Esophagus squamous epithelium (tissue), 5 donors: ENCODE data around the gene B4GAT1. TPM values are rescaled to one million over a fixed set of nuclear protein-coding genes. Genes with fewer than 3 reads are reported as not detected.

Experiments used
- DNase-seq: peaks from one replicate; lab custom pipeline; 2025; lab: John Stamatoyannopoulos, UW
- H3K27ac ChIP-seq, 4 donors: fragments of 200-600 bp; sonication (generic); one replicate each; pipeline ENCODE4 v1.5.1; 2016 to 2019; ENCODE audit warnings: mild to moderate bottlenecking in 1 of 4
- H3K27me3 ChIP-seq, 4 donors: fragments of 200-600 bp; sonication (generic); 1 replicate in 3 of 4; 2 replicates in 1 of 4; pipeline versions ENCODE4 v1.5.1 to v1.6.0; 2017 to 2021; ENCODE audit warnings: antibody characterized with exemption in 1 of 4
- H3K36me3 ChIP-seq, 3 donors: fragments of 200-600 bp; sonication (generic); one replicate each; pipeline ENCODE4 v1.5.1; 2016 to 2019
- H3K4me1 ChIP-seq, 3 donors: fragments of 200-600 bp; sonication (generic); one replicate each; pipeline ENCODE4 v1.5.1; 2017 to 2019
- H3K4me3 ChIP-seq, 4 donors: fragments of 200-600 bp; sonication (generic); 1 replicate in 3 of 4; 2 replicates in 1 of 4; pipeline ENCODE4 v1.5.1; 2016 to 2019; ENCODE audit warnings: mild to moderate bottlenecking in 2 of 4, moderate library complexity in 1 of 4
- H3K9me3 ChIP-seq, 3 donors: fragments of 200-600 bp; sonication (generic); one replicate each; pipeline ENCODE4 v1.5.1; 2016 to 2019
- CTCF ChIP-seq, 6 experiments: fragments of 450-650 bp in 4 of 6; fragments of 200-600 bp in 2 of 6; sonication (generic) in 2 of 6; IDR thresholded peaks; one replicate each; pipeline ENCODE4 v1.5.1; 2016 to 2019; ENCODE audit warnings: antibody characterized with exemption in 6 of 6, mild to moderate bottlenecking in 4 of 6, moderate library complexity in 4 of 6
- POLR2A ChIP-seq, 4 donors: fragments of 450-650 bp; IDR thresholded peaks; one replicate each; pipeline ENCODE4 v1.6.1; 2017; ENCODE audit warnings: antibody characterized with exemption in 4 of 4, mild to moderate bottlenecking in 4 of 4, moderate library complexity in 3 of 4
- WGBS, 2 donors: methylation state at CpG; one replicate each; pipeline ENCODE4 v1.1.5; 2018; 5-methylcytosine and 5-hydroxymethylcytosine counted together
- intact Hi-C: fragments of 100-400 bp; cut with DNase I; formaldehyde crosslinking; loops from one replicate; pipeline ENCODE4 v1.15.0; 2022
- total RNA-seq, 4 donors: library from RNA; depleted of rRNA; stranded (reverse); fragments of >200 nt; gene quantifications; one replicate each; pipeline ENCODE4 v1.1.0, GENCODE V29; 2016
- donor health status: DM: yes; HTN: yes; CAD: no.

The B4GAT1 gene
- total RNA-seq, 4 donors from 2014 or later, result 6.8 to 24.0 (median 11.3) TPM

GRCh38 chr11:66331542-66332370 lies 15.7 kb downstream of the B4GAT1 start:
- intact Hi-C loops, result no loop called here
- TF ChIP-seq POLR2A (IDR thresholded peaks at IDR 0.05) (no peak), CTCF (IDR thresholded peaks at IDR 0.05) (no peak)
- DNase-seq, result no peak
- Histone ChIP-seq H3K36me3 (peaks cover 11 to 34% (median 20%) of the 10 kb centered on the region in 3 donors), H3K4me3 (no peak overlapping the region), H3K27me3 (no peaks in the 10 kb centered on the region), H3K27ac (no peak overlapping the region), H3K9me3 (no peaks in the 10 kb centered on the region), H3K4me1 (peaks cover 40 to 60% (median 45%) of the 10 kb centered on the region in 3 donors)
- 80 to 94% methylated on average over 3 to 10 of the region's 12 CpGs for WGBS, 2 donors

GRCh38 chr11:66330931-66331330 lies 16.5 kb downstream of the B4GAT1 start:
- H3K27me3 ChIP-seq, result no peaks in the 10 kb centered on the region
- H3K4me1 ChIP-seq, result peaks cover 38 to 60% (median 48%) of the 10 kb centered on the region in 3 donors
- H3K36me3 ChIP-seq, result peaks cover 11 to 34% (median 20%) of the 10 kb centered on the region in 3 donors
- H3K9me3 ChIP-seq, result no peaks in the 10 kb centered on the region
- TF ChIP-seq POLR2A (IDR thresholded peaks at IDR 0.05) (no peak), CTCF (IDR thresholded peaks at IDR 0.05) (no peak)
- no peak overlapping the region for H3K27ac ChIP-seq
- intact Hi-C loops, result no loop called here
- WGBS, 2 donors, result 61 to 63% methylated on average over 7 to 8 of the region's 10 CpGs
- DNase-seq, result no peak
- no peak overlapping the region for H3K4me3 ChIP-seq

GRCh38 chr11:66329165-66329673 lies 18.2 kb downstream of the B4GAT1 start:
- DNase-seq, result no peak
- intact Hi-C loops, result no loop called here
- H3K9me3 ChIP-seq, result no peaks in the 10 kb centered on the region
- H3K4me1 ChIP-seq, result peaks cover 24 to 60% (median 33%) of the 10 kb centered on the region in 3 donors
- no peak overlapping the region for H3K27ac ChIP-seq
- TF ChIP-seq CTCF (IDR thresholded peaks at IDR 0.05), result no peak
- TF ChIP-seq POLR2A (IDR thresholded peaks at IDR 0.05), result no peak
- no peaks in the 10 kb centered on the region for H3K27me3 ChIP-seq
- 75% methylated on average over 1 to 2 of the region's 3 CpGs for WGBS, 2 donors
- H3K4me3 ChIP-seq, result no peak overlapping the region
- peaks cover 11 to 34% (median 20%) of the 10 kb centered on the region in 3 donors for H3K36me3 ChIP-seq

- Histone ChIP-seq H3K27ac (peak overlapping the region in 3 of 4 donors; percentile 17 to 88 (median 29)), H3K4me3 (peak overlapping the region in 1 of 4 donors; percentile 43), H3K4me1 (peaks cover 24 to 53% (median 29%) of the 10 kb centered on the region in 3 donors), H3K9me3 (no peaks in the 10 kb centered on the region), H3K27me3 (no peaks in the 10 kb centered on the region), H3K36me3 (peaks cover 10 to 28% (median 15%) of the 10 kb centered on the region in 3 donors)
- DNase-seq, result no peak
- WGBS, 2 donors, result 14% methylated on average over 11 to 15 of the region's 19 CpGs
- intact Hi-C loops, result no loop called here
- TF ChIP-seq CTCF (IDR thresholded peaks at IDR 0.05) (peak; percentile 90 to 98 (median 96)), POLR2A (IDR thresholded peaks at IDR 0.05) (no peak)
These were observed 18.9 kb downstream of the B4GAT1 start for GRCh38 chr11:66328302-66329144.
